NB4 (cell line): ENCODE measurements around the gene MARK3.

Source experiments
- TF ChIP-seq, protein P1 (sequence below): IDR thresholded peaks from one replicate; pipeline ENCODE4 v1.5.1; 2012; ENCODE audit warnings: low read depth, low read length
- TF ChIP-seq, protein P2 (sequence below): IDR thresholded peaks from 2 replicates; pipeline ENCODE4 v1.6.1; 2011; ENCODE audit warnings: low read depth, low read length

DNA sequence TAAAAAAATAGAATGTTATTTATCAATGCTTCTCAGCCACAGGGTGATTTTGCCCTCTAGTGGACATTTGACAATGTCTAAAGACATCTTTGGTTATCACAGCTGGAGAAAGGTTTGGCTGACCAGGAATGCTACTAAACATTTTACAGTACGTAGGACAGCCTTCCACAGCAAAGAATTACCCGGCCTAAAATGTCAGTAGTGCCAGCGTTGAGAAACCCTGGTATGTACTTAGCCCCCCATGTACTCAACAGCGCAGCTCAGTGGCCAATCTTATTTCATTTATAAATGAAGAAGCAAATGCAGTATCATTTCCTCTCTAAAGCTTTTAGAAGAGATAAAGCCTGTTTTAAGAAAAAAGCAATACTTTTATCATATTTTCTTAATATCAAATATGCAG lies 5.8 kb downstream of the MARK3 start:
- TF ChIP-seq, protein P1, sequence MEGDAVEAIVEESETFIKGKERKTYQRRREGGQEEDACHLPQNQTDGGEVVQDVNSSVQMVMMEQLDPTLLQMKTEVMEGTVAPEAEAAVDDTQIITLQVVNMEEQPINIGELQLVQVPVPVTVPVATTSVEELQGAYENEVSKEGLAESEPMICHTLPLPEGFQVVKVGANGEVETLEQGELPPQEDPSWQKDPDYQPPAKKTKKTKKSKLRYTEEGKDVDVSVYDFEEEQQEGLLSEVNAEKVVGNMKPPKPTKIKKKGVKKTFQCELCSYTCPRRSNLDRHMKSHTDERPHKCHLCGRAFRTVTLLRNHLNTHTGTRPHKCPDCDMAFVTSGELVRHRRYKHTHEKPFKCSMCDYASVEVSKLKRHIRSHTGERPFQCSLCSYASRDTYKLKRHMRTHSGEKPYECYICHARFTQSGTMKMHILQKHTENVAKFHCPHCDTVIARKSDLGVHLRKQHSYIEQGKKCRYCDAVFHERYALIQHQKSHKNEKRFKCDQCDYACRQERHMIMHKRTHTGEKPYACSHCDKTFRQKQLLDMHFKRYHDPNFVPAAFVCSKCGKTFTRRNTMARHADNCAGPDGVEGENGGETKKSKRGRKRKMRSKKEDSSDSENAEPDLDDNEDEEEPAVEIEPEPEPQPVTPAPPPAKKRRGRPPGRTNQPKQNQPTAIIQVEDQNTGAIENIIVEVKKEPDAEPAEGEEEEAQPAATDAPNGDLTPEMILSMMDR: peak; percentile 58
- TF ChIP-seq, protein P2, sequence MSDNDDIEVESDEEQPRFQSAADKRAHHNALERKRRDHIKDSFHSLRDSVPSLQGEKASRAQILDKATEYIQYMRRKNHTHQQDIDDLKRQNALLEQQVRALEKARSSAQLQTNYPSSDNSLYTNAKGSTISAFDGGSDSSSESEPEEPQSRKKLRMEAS: no peak
